Central memory CD8-positive, alpha-beta T cell (primary cell): ENCODE measurements around the gene QSOX1.
"Not testable (repeated sequence)": the region's sequence is repeated elsewhere in the genome, so short reads cannot be mapped to it uniquely, and the experiment has no call there.

Experiments used
- ATAC-seq: fragments of 150-1000 bp; cut with Tn5 transposase; replicated peaks from 2 replicates; pipeline ENCODE4 v1.10.0; 2022; ENCODE audit warnings: mild to moderate bottlenecking, moderate FRiP score, moderate number of reproducible peaks; ENCODE audit not compliant: poor library complexity, severe bottlenecking; ENCODE audit errors: extremely low read depth
- DNase-seq, 2 donors: peaks; one replicate each; pipeline ENCODE4 v3.0.0; 2021; ENCODE audit warnings: low spot score in 2 of 2
- H3K27ac Mint-ChIP-seq: one replicate; pipeline ENCODE4 v1.8.0; 2022; ENCODE audit warnings: low read depth, mild to moderate bottlenecking, moderate library complexity, mixed read lengths
- H3K27me3 Mint-ChIP-seq: one replicate; pipeline ENCODE4 v1.8.0; 2022; ENCODE audit warnings: mixed read lengths
- H3K36me3 Mint-ChIP-seq: one replicate; pipeline ENCODE4 v1.8.0; 2022; ENCODE audit warnings: mild to moderate bottlenecking, moderate library complexity, mixed read lengths; ENCODE audit not compliant: insufficient read depth
- H3K4me1 Mint-ChIP-seq: one replicate; pipeline ENCODE4 v1.8.0; 2022; ENCODE audit warnings: mixed read lengths
- H3K4me3 Mint-ChIP-seq: one replicate; pipeline ENCODE4 v1.8.0; 2022; ENCODE audit warnings: mild to moderate bottlenecking, moderate library complexity, mixed read lengths
- H3K9me3 Mint-ChIP-seq: one replicate; pipeline ENCODE4 v1.8.0; 2022; ENCODE audit warnings: mixed read lengths

The QSOX1 gene

GRCh38 chr1:180154325-180155181, at the start of gene QSOX1:
TSS of gene QSOX1 (plus strand) at chr1:180154869. CDS start at chr1:180154908, 39 bp downstream.
- Mint-ChIP-seq H3K9me3 (no peaks in the 10 kb centered on the region), H3K4me1 (peaks cover 43% of the 10 kb centered on the region), H3K36me3 (peaks cover 8% of the 10 kb centered on the region), H3K4me3 (peak within 1 kb of the TSS; percentile 97), H3K27ac (peak within 1 kb of the TSS; percentile 96), H3K27me3 (no peaks in the 10 kb centered on the region)
- ATAC-seq (peak; percentile 95), DNase-seq (peak; percentile 71 to 80)

- DNase-seq, result no peak
- H3K27ac Mint-ChIP-seq, result no peak overlapping the region
- no peak for ATAC-seq
- H3K4me3 Mint-ChIP-seq, result no peak overlapping the region
- no peaks in the 10 kb centered on the region for H3K27me3 Mint-ChIP-seq
- peaks cover 45% of the 10 kb centered on the region for H3K36me3 Mint-ChIP-seq
- H3K4me1 Mint-ChIP-seq, result no peaks in the 10 kb centered on the region
- no peaks in the 10 kb centered on the region for H3K9me3 Mint-ChIP-seq
Measured at GRCh38 chr1:180112091-180112490, 42.6 kb upstream of the QSOX1 start.

GRCh38 chr1:180112984-180113647, 41.6 kb upstream of the QSOX1 start:
- no peak for ATAC-seq
- H3K27me3 Mint-ChIP-seq, result no peaks in the 10 kb centered on the region
- peaks cover 36% of the 10 kb centered on the region for H3K36me3 Mint-ChIP-seq

GRCh38 chr1:180114396-180114945, 40.2 kb upstream of the QSOX1 start:
- no peaks in the 10 kb centered on the region for H3K27me3 Mint-ChIP-seq
- no peaks in the 10 kb centered on the region for H3K4me1 Mint-ChIP-seq
- DNase-seq (no peak), ATAC-seq (no peak)
- H3K36me3 Mint-ChIP-seq, result peaks cover 28% of the 10 kb centered on the region
- no peaks in the 10 kb centered on the region for H3K9me3 Mint-ChIP-seq
- H3K27ac Mint-ChIP-seq, result no peak overlapping the region
- H3K4me3 Mint-ChIP-seq, result no peak overlapping the region

More at GRCh38 chr1:180112984-180113647, 41.6 kb upstream of the QSOX1 start:
- Mint-ChIP-seq H3K27ac (no peak overlapping the region), H3K9me3 (no peaks in the 10 kb centered on the region), H3K4me1 (no peaks in the 10 kb centered on the region), H3K4me3 (no peak overlapping the region)
- no peak for DNase-seq

GRCh38 chr1:180116964-180117763, 37.5 kb upstream of the QSOX1 start:
- Mint-ChIP-seq H3K36me3 (peaks cover 14% of the 10 kb centered on the region), H3K27me3 (no peaks in the 10 kb centered on the region), H3K4me1 (no peaks in the 10 kb centered on the region), H3K4me3 (no peak overlapping the region), H3K9me3 (no peaks in the 10 kb centered on the region), H3K27ac (no peak overlapping the region)
- DNase-seq (no peak), ATAC-seq (no peak)

- Mint-ChIP-seq H3K9me3 (no peaks in the 10 kb centered on the region), H3K4me3 (no peak overlapping the region), H3K36me3 (peaks cover 8% of the 10 kb centered on the region), H3K27ac (no peak overlapping the region), H3K4me1 (no peaks in the 10 kb centered on the region), H3K27me3 (no peaks in the 10 kb centered on the region)
- DNase-seq (no peak), ATAC-seq (no peak)
Measured at GRCh38 chr1:180117764-180118116, 36.9 kb upstream of the QSOX1 start.

GRCh38 chr1:180119837-180120236, 34.8 kb upstream of the QSOX1 start:
- H3K4me1 Mint-ChIP-seq, result no peaks in the 10 kb centered on the region
- H3K36me3 Mint-ChIP-seq, result peaks cover 3% of the 10 kb centered on the region

GRCh38 chr1:180123463-180123936, 31.2 kb upstream of the QSOX1 start:
- Mint-ChIP-seq H3K27ac (no peak overlapping the region), H3K9me3 (no peaks in the 10 kb centered on the region), H3K36me3 (no peaks in the 10 kb centered on the region), H3K4me1 (no peaks in the 10 kb centered on the region), H3K4me3 (no peak overlapping the region), H3K27me3 (no peaks in the 10 kb centered on the region)
- DNase-seq (no peak), ATAC-seq (no peak)

More at GRCh38 chr1:180119837-180120236, 34.8 kb upstream of the QSOX1 start:
- Mint-ChIP-seq H3K27me3 (no peaks in the 10 kb centered on the region), H3K4me3 (no peak overlapping the region), H3K9me3 (no peaks in the 10 kb centered on the region), H3K27ac (no peak overlapping the region)
- ATAC-seq (no peak), DNase-seq (no peak)

GRCh38 chr1:180130651-180131050, 24.0 kb upstream of the QSOX1 start:
- no peak for DNase-seq
- Mint-ChIP-seq H3K36me3 (no peaks in the 10 kb centered on the region), H3K9me3 (no peaks in the 10 kb centered on the region), H3K4me1 (no peaks in the 10 kb centered on the region), H3K27ac (no peak overlapping the region), H3K27me3 (peaks cover 56% of the 10 kb centered on the region), H3K4me3 (no peak overlapping the region)
- ATAC-seq, result no peak

GRCh38 chr1:180131510-180131909, 23.2 kb upstream of the QSOX1 start:
- no peak overlapping the region for H3K27ac Mint-ChIP-seq
- no peaks in the 10 kb centered on the region for H3K9me3 Mint-ChIP-seq

GRCh38 chr1:180133193-180133592, 21.5 kb upstream of the QSOX1 start:
- Mint-ChIP-seq H3K27me3 (peaks cover 74% of the 10 kb centered on the region), H3K36me3 (no peaks in the 10 kb centered on the region), H3K9me3 (no peaks in the 10 kb centered on the region), H3K27ac (no peak overlapping the region), H3K4me1 (no peaks in the 10 kb centered on the region), H3K4me3 (no peak overlapping the region)
- ATAC-seq (no peak), DNase-seq (no peak)

More at GRCh38 chr1:180131510-180131909, 23.2 kb upstream of the QSOX1 start:
- peaks cover 65% of the 10 kb centered on the region for H3K27me3 Mint-ChIP-seq
- no peaks in the 10 kb centered on the region for H3K36me3 Mint-ChIP-seq
- no peak for DNase-seq
- ATAC-seq, result no peak
- H3K4me1 Mint-ChIP-seq, result no peaks in the 10 kb centered on the region
- H3K4me3 Mint-ChIP-seq, result no peak overlapping the region

- not testable (repeated sequence) for ATAC-seq
Measured at GRCh38 chr1:180133688-180134087, 21.0 kb upstream of the QSOX1 start.

More at GRCh38 chr1:180133688-180134087, 21.0 kb upstream of the QSOX1 start:
- peaks cover 74% of the 10 kb centered on the region for H3K27me3 Mint-ChIP-seq
- H3K27ac Mint-ChIP-seq, H3K36me3 Mint-ChIP-seq, H3K4me1 Mint-ChIP-seq, H3K9me3 Mint-ChIP-seq, DNase-seq, H3K4me3 Mint-ChIP-seq: not testable (repeated sequence)
